Tibial nerve (tissue), 4 donors: ENCODE data around the gene NOTCH1. TPM values are rescaled to one million over a fixed set of nuclear protein-coding genes. Genes with fewer than 3 reads are reported as not detected.

Experiments used
- DNase-seq, 2 donors: peaks; one replicate each; pipeline ENCODE4 v3.0.0-alpha.2; 2019; ENCODE audit warnings: low spot score in 2 of 2
- H3K27ac ChIP-seq, 4 donors: fragments of 200-600 bp; sonication (generic) in 3 of 4; one replicate each; pipeline ENCODE4 v1.5.1; 2017 to 2019; ENCODE audit warnings: mild to moderate bottlenecking in 1 of 4
- H3K27me3 ChIP-seq, 2 donors: fragments of 200-600 bp; sonication (generic) in 1 of 2; one replicate each; pipeline versions ENCODE4 v1.5.1 to v1.6.0; 2017 to 2019
- H3K36me3 ChIP-seq, 3 donors: fragments of 200-600 bp; sonication (generic); one replicate each; pipeline ENCODE4 v1.5.1; 2018 to 2019
- H3K4me1 ChIP-seq, 4 donors: fragments of 200-600 bp; sonication (generic) in 3 of 4; one replicate each; pipeline ENCODE4 v1.5.1; 2017 to 2019
- H3K4me3 ChIP-seq, 4 donors: fragments of 200-600 bp; sonication (generic) in 3 of 4; one replicate each; pipeline ENCODE4 v1.5.1; 2017 to 2019; ENCODE audit warnings: mild to moderate bottlenecking in 1 of 4, moderate library complexity in 1 of 4
- H3K9me3 ChIP-seq, 4 donors: fragments of 200-600 bp; sonication (generic) in 3 of 4; one replicate each; pipeline ENCODE4 v1.5.1; 2017 to 2019
- EP300 ChIP-seq, 2 donors: sonication (generic); formaldehyde crosslinking; IDR thresholded peaks; one replicate each; pipeline ENCODE4 v1.6.1; 2017; ENCODE audit warnings: antibody characterized with exemption in 2 of 2, mild to moderate bottlenecking in 1 of 2
- POLR2A ChIP-seq, 2 donors: fragments of 450-650 bp; IDR thresholded peaks; one replicate each; pipeline ENCODE4 v1.6.1; 2017; ENCODE audit warnings: antibody characterized with exemption in 2 of 2, mild to moderate bottlenecking in 2 of 2, moderate library complexity in 2 of 2
- WGBS, 2 donors: methylation state at CpG; one replicate each; pipeline ENCODE4 v1.1.5; 2018; 5-methylcytosine and 5-hydroxymethylcytosine counted together
- total RNA-seq, 4 donors: library from RNA; depleted of rRNA; stranded (reverse); fragments of >200 nt; gene quantifications; one replicate each; pipeline ENCODE4 v1.1.0, GENCODE V29; 2016
- TF ChIP-seq, protein P1 (sequence below), 5 experiments: fragments of 200-600 bp in 3 of 5; fragments of 450-650 bp in 2 of 5; sonication (generic) in 3 of 5; IDR thresholded peaks; one replicate each; pipeline ENCODE4 v1.5.1; 2016 to 2019; ENCODE audit warnings: antibody characterized with exemption in 5 of 5, mild to moderate bottlenecking in 3 of 5, moderate library complexity in 2 of 5

The NOTCH1 gene
- total RNA-seq, 4 donors from 2014 or later, result 29.3 to 65.4 (median 41.5) TPM

GRCh38 chr9:136506425-136506824 lies 39.4 kb downstream of the NOTCH1 start:
- Histone ChIP-seq H3K27ac (no peak overlapping the region), H3K27me3 (no peaks in the 10 kb centered on the region), H3K4me3 (no peak overlapping the region), H3K36me3 (peaks cover 2 to 100% (median 54%) of the 10 kb centered on the region in 3 donors), H3K4me1 (peaks cover 0 to 29% (median 10%) of the 10 kb centered on the region in 4 donors), H3K9me3 (no peaks in the 10 kb centered on the region)
- no peak for DNase-seq
- 91 to 94% methylated on average over 26 to 30 of the region's 30 CpGs for WGBS, 2 donors
- TF ChIP-seq POLR2A (IDR thresholded peaks at IDR 0.05) (no peak), EP300 (IDR thresholded peaks at IDR 0.05) (no peak)
- TF ChIP-seq, protein P1, sequence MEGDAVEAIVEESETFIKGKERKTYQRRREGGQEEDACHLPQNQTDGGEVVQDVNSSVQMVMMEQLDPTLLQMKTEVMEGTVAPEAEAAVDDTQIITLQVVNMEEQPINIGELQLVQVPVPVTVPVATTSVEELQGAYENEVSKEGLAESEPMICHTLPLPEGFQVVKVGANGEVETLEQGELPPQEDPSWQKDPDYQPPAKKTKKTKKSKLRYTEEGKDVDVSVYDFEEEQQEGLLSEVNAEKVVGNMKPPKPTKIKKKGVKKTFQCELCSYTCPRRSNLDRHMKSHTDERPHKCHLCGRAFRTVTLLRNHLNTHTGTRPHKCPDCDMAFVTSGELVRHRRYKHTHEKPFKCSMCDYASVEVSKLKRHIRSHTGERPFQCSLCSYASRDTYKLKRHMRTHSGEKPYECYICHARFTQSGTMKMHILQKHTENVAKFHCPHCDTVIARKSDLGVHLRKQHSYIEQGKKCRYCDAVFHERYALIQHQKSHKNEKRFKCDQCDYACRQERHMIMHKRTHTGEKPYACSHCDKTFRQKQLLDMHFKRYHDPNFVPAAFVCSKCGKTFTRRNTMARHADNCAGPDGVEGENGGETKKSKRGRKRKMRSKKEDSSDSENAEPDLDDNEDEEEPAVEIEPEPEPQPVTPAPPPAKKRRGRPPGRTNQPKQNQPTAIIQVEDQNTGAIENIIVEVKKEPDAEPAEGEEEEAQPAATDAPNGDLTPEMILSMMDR (IDR thresholded peaks at IDR 0.05), result no peak

GRCh38 chr9:136505406-136506403 lies 40.1 kb downstream of the NOTCH1 start:
- H3K27me3 ChIP-seq, result no peaks in the 10 kb centered on the region
- H3K36me3 ChIP-seq, result peaks cover 2 to 100% (median 57%) of the 10 kb centered on the region in 3 donors
- H3K4me1 ChIP-seq, result peaks cover 0 to 21% (median 3%) of the 10 kb centered on the region in 4 donors
- no peak for DNase-seq
- no peak overlapping the region for H3K27ac ChIP-seq
- no peaks in the 10 kb centered on the region for H3K9me3 ChIP-seq
- TF ChIP-seq, protein P1 (IDR thresholded peaks at IDR 0.05), result no peak
- TF ChIP-seq POLR2A (IDR thresholded peaks at IDR 0.05), result no peak
- no peak for TF ChIP-seq EP300 (IDR thresholded peaks at IDR 0.05)
- 90 to 91% methylated on average over 44 to 50 of the region's 51 CpGs for WGBS, 2 donors
- no peak overlapping the region for H3K4me3 ChIP-seq

- Histone ChIP-seq H3K36me3 (peaks cover 4 to 100% (median 66%) of the 10 kb centered on the region in 3 donors), H3K9me3 (no peaks in the 10 kb centered on the region), H3K4me1 (peaks cover 0 to 12% (median 0%) of the 10 kb centered on the region in 4 donors), H3K27ac (peak overlapping the region in 2 of 4 donors; percentile 50 to 56), H3K27me3 (no peaks in the 10 kb centered on the region), H3K4me3 (no peak overlapping the region)
- TF ChIP-seq, protein P1 (IDR thresholded peaks at IDR 0.05), result no peak
- TF ChIP-seq EP300 (IDR thresholded peaks at IDR 0.05), result no peak
- TF ChIP-seq POLR2A (IDR thresholded peaks at IDR 0.05), result no peak
- 87 to 94% methylated on average over 45 to 65 of the region's 68 CpGs for WGBS, 2 donors
- DNase-seq, result no peak
Measured at GRCh38 chr9:136504512-136505348, 41.1 kb downstream of the NOTCH1 start.

- Histone ChIP-seq H3K4me1 (peaks cover 0 to 11% (median 0%) of the 10 kb centered on the region in 4 donors), H3K9me3 (no peaks in the 10 kb centered on the region), H3K27me3 (no peaks in the 10 kb centered on the region), H3K27ac (peak overlapping the region in 2 of 4 donors; percentile 11 to 56), H3K4me3 (no peak overlapping the region), H3K36me3 (peaks cover 4 to 100% (median 73%) of the 10 kb centered on the region in 3 donors)
- TF ChIP-seq POLR2A (IDR thresholded peaks at IDR 0.05) (no peak), EP300 (IDR thresholded peaks at IDR 0.05) (no peak)
- TF ChIP-seq, protein P1 (IDR thresholded peaks at IDR 0.05), result peak in 1 of 5 experiments; percentile 13
- WGBS, 2 donors, result 76 to 81% methylated on average over 30 to 32 of the region's 33 CpGs
- no peak for DNase-seq
Measured at GRCh38 chr9:136502940-136503550, 42.8 kb downstream of the NOTCH1 start.
